ENCODE results near the gene FHIP2A.
"Not testable (repeated sequence)": the region's sequence is repeated elsewhere in the genome, so short reads cannot be mapped to it uniquely, and the experiment has no call there.

FHIP2A gene, protein sequence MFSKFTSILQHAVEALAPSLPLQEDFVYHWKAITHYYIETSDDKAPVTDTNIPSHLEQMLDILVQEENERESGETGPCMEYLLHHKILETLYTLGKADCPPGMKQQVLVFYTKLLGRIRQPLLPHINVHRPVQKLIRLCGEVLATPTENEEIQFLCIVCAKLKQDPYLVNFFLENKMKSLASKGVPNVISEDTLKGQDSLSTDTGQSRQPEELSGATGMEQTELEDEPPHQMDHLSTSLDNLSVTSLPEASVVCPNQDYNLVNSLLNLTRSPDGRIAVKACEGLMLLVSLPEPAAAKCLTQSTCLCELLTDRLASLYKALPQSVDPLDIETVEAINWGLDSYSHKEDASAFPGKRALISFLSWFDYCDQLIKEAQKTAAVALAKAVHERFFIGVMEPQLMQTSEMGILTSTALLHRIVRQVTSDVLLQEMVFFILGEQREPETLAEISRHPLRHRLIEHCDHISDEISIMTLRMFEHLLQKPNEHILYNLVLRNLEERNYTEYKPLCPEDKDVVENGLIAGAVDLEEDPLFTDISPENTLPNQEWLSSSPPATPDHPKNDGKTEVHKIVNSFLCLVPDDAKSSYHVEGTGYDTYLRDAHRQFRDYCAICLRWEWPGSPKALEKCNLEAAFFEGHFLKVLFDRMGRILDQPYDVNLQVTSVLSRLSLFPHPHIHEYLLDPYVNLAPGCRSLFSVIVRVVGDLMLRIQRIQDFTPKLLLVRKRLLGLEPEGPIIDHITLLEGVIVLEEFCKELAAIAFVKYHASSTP

DNA sequence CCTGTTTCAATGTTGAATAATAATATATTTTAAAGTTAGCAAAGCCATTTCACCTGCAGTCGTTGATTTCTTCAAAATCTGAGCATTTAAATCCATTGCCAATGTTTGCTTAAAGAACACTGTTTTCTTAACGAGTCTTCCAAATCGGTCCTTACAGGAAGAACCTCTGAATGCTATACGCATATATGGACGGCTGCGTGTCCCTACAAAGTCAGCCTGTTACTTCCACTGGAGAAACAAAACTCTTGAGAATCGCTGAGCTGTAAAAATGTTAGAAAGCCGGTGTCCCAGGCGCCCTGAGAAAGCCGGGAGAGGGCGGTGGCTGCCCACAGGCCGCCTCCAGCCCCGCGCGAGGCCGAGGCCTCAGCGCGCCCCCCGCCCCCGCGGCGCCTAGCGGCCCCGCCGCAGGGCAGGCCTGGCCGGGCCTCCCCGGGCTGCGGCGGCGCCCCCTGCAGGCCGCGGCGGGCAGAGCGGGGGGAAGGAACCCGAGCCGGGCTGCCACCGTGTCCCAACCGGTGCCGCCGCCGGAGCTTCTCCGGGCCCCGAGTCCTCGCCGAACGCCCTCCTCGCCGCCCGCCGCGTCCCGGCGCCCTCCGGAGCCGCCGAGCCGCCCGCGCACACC lies at the start of gene FHIP2A:
Gene FHIP2A (plus strand): TSS at position 488 of the 622 bp plus-strand sequence. CDS start 299 bp downstream, outside the sequence.
- Histone ChIP-seq H3K9ac (ENCODE audit: low read depth, low read length) (peak within 1 kb of the TSS; percentile 98), H3K36me3 (ENCODE audit: insufficient read depth, low read length) (no peaks in the 10 kb centered on the region), H3K9me3 (ENCODE audit: control insufficient read depth, insufficient read depth, low read length) (peaks cover 3% of the 10 kb centered on the region; the same call in 1 of the 2 replicates), H3K4me1 (ENCODE audit: insufficient read depth, low read length) (no peaks in the 10 kb centered on the region)

DNA sequence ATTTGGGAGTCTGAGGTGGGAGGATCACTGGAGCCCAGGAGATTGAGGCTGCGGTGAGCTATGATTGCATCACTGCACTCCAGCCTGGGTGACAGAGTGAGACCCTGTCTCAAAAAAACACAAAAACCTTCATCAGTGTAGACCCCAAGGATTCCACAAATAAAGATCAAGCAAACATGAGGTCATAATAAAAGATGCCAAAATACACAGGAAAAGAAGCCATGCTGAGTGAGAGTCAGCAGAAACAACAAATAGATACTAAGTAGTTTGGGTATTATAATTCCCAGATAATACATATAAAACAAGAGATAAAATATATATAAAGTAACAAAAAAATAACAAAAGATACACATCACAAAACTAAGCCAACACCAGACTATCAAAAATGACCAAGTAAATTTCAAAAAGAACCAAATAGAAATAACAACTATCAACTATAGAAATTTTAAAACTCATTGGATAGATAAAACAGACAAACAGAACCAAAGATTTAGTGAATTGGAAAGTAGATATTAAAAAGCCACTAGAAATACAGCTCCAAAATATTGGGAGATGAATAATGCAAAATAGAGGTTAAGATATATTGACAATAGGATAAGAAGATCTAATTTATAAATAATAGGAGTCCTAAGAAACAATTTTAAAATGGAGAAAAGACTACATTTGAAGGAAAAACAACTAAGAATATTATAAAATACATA lies 48.9 kb upstream of the FHIP2A start:
- Histone ChIP-seq H3K9me3 (ENCODE audit: control insufficient read depth, insufficient read depth, low read length) (no peaks in the 10 kb centered on the region), H3K9ac (ENCODE audit: low read depth, low read length) (no peak overlapping the region), H3K4me1 (ENCODE audit: insufficient read depth, low read length) (no peaks in the 10 kb centered on the region), H3K36me3 (ENCODE audit: insufficient read depth, low read length) (no peaks in the 10 kb centered on the region)

DNA sequence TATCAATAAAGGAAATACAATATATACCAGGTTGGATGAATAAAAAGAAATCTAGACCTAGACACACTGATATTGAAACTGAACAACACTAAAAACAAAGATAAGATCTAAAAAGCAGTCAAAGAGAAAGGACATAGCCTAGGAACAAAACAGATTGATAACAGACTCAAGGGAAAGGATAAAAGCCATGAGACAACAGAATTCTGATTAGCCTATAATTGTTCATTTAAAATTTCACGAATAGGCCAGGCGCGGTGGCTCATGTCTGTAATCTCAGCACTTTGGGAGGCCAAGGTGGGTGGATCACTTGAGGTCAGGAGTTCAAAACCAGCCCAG lies 48.4 kb upstream of the FHIP2A start:
- no peaks in the 10 kb centered on the region for H3K9me3 ChIP-seq (ENCODE audit: control insufficient read depth, insufficient read depth, low read length)
- no peak overlapping the region for H3K9ac ChIP-seq (ENCODE audit: low read depth, low read length)
- no peaks in the 10 kb centered on the region for H3K36me3 ChIP-seq (ENCODE audit: insufficient read depth, low read length)
- H3K4me1 ChIP-seq (ENCODE audit: insufficient read depth, low read length), result no peaks in the 10 kb centered on the region

DNA sequence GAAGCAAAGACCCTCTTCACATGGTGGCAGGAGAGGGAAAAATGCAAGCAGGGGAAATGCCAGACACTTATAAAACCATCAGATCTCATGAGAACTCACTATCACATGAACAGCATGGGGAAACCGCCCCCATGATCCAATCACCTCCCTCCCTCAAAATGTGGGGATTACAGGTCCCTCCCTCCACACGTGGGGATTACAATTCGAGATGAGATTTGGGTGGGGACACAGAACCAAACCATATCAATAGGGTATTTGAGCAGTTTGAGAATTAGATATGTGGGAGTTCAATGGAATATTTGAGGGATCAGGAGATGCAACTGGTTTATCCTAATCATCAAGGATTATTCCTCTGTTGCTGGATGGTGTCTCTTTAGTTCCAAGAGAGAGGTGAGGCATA lies 46.5 kb upstream of the FHIP2A start:
- H3K9me3 ChIP-seq (ENCODE audit: control insufficient read depth, insufficient read depth, low read length); H3K4me1 ChIP-seq (ENCODE audit: insufficient read depth, low read length); H3K36me3 ChIP-seq (ENCODE audit: insufficient read depth, low read length); H3K9ac ChIP-seq (ENCODE audit: low read depth, low read length): not testable (repeated sequence)

DNA sequence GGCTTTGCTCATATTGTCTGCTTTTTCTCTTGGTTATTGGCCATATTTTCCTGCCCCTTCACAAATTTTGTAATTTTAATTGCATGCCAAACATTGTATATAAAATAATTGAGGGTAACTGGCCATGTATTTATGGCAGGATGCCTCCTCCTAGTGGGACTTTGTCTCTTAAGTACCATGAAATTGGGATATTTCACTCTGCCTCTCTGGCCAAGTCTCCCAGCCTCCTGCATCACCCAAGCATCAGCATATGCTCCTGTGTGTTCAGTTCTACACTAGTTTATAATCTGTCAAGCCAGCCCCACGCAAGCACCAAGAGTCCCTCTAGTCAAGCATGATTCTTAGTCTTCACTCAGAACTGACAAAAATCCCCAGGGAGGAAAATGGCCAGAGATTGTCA lies 44.2 kb upstream of the FHIP2A start:
- no peak overlapping the region for H3K9ac ChIP-seq (ENCODE audit: low read depth, low read length)
- no peaks in the 10 kb centered on the region for H3K9me3 ChIP-seq (ENCODE audit: control insufficient read depth, insufficient read depth, low read length)
- no peaks in the 10 kb centered on the region for H3K36me3 ChIP-seq (ENCODE audit: insufficient read depth, low read length)
- H3K4me1 ChIP-seq (ENCODE audit: insufficient read depth, low read length), result peaks cover 12% of the 10 kb centered on the region; the same call in 1 of the 2 replicates

DNA sequence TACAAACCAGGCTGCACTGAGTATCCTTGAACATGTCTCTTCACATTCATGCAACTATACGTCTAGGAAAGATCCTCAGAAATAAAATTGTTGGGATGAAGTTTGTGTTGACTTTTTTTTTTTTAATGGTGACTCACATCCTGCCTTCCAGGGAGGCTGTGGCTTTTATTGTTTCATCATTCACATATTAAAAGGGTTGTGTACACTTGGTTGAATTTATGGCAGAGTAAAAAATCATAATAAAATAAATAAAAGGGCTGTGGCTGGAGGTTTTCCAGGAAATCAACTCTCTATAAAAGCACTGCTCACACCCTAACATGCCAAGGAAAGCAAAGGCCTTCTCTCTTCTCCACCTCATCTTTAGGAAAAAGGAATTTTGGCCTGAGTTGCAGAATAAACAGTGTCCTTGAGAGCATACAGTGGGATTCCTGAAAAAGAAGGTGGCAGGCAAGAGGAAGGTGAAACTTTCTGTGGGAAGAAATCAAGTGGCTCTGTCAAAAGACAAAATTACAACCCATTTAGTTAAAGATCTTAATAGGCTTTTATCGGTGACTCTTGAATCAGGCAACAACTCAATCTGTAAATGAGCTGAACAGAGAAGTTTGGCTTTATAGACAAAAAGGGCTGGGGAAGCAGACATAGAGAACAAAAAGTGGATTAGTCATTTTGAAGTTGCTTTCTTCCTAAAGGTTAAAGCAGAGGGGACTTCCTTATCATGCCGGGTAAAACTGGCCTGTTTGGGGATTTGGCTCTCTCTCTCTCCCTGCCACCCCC lies 41.6 kb upstream of the FHIP2A start:
- Histone ChIP-seq H3K9me3 (ENCODE audit: control insufficient read depth, insufficient read depth, low read length) (no peaks in the 10 kb centered on the region), H3K4me1 (ENCODE audit: insufficient read depth, low read length) (peaks cover 12% of the 10 kb centered on the region; the same call in 1 of the 2 replicates), H3K36me3 (ENCODE audit: insufficient read depth, low read length) (no peaks in the 10 kb centered on the region), H3K9ac (ENCODE audit: low read depth, low read length) (no peak overlapping the region)

DNA sequence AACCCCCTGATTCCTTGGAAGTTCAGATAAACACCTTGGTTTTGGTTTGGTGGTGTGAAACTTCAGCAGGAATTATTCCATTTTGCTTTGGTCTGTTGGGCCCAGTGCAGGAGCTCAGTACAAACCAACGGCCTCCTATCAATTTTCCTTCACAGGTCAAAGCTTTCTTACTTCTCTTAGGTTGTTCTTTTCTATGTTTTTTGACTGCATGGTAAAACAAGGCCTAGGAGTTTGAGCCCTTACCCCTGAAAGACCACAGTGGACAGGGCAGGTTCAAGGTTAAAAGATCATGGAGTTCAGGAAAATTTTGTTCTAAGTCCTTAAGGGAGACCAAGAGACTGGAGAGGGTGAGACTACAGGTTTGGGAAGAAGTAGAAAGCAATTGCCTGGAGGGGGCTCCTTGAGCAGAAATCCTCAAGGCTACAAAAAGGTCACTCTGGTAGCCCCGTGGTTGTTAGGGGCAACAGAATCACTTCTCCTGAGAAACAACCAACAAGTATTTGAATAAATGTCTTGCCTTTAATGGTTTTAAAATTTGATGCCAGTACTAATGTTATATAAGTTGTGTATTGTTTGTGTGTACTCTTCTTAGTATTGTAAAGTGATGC lies 40.9 kb upstream of the FHIP2A start:
- H3K9me3 ChIP-seq (ENCODE audit: control insufficient read depth, insufficient read depth, low read length), result no peaks in the 10 kb centered on the region
- H3K9ac ChIP-seq (ENCODE audit: low read depth, low read length), result no peak overlapping the region
- no peaks in the 10 kb centered on the region for H3K36me3 ChIP-seq (ENCODE audit: insufficient read depth, low read length)
- H3K4me1 ChIP-seq (ENCODE audit: insufficient read depth, low read length), result peaks cover 12% of the 10 kb centered on the region; the same call in 1 of the 2 replicates

DNA sequence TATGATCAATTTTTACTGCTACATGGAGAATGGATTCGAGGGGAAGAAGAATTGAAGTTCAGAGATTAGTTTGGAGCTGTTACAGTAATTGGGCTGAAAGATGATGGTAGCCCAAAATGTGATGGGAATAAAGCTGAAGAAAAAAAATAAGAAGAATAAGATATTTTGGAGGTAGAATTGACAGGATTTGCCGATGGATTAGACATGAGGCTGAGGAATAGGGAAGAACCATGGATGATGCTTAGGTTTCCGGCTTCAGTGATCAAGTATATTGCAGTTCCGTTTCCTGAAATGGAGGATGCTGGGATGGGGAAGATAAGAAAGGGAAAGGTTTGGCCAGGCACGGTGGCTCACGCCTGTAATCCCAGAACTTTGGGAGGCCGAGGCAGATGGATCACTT lies 38.9 kb upstream of the FHIP2A start:
- Histone ChIP-seq H3K9ac (ENCODE audit: low read depth, low read length) (no peak overlapping the region), H3K36me3 (ENCODE audit: insufficient read depth, low read length) (no peaks in the 10 kb centered on the region), H3K9me3 (ENCODE audit: control insufficient read depth, insufficient read depth, low read length) (no peaks in the 10 kb centered on the region), H3K4me1 (ENCODE audit: insufficient read depth, low read length) (peaks cover 12% of the 10 kb centered on the region; the same call in 1 of the 2 replicates)

DNA sequence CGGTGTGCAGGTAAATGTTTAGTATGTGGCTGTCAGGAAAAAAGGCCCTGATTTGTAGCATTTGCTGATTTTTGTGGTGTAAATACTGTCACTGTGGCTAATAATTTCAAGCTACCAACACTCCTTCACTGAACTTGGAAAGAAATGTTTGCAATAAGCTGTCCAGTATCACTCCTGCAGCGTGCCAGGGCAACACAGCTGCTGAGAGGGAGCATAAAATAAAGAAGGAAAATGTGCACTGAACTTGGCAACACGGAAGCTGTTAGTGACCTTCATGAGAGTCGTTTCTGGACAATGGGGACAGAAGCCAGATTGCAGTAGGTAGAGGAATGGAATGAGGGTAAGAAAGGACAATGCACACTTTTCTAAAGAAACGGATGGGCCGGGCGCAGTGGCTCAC lies 37.9 kb upstream of the FHIP2A start:
- peaks cover 12% of the 10 kb centered on the region; the same call in 1 of the 2 replicates for H3K4me1 ChIP-seq (ENCODE audit: insufficient read depth, low read length)
- H3K9me3 ChIP-seq (ENCODE audit: control insufficient read depth, insufficient read depth, low read length), result no peaks in the 10 kb centered on the region
- no peaks in the 10 kb centered on the region for H3K36me3 ChIP-seq (ENCODE audit: insufficient read depth, low read length)
- no peak overlapping the region for H3K9ac ChIP-seq (ENCODE audit: low read depth, low read length)

DNA sequence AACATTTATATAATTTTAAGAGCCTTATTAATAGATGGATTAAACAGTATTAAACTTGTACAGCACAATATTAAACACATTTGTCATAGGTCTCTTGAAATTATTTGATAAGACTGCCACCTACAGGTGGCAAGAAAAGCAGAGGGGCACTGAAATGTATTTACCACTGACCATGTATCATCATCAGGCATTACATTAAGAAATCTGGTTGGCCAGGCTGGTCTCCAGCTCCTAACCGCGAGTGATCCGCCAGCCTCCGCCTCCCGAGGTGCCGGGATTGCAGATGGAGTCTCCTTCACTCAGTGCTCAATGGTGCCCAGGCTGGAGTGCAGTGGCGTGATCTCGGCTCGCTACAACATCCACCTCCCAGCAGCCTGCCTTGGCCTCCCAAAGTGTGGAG lies 35.1 kb upstream of the FHIP2A start:
- H3K9ac ChIP-seq (ENCODE audit: low read depth, low read length); H3K36me3 ChIP-seq (ENCODE audit: insufficient read depth, low read length); H3K4me1 ChIP-seq (ENCODE audit: insufficient read depth, low read length); H3K9me3 ChIP-seq (ENCODE audit: control insufficient read depth, insufficient read depth, low read length): not testable (repeated sequence)

DNA sequence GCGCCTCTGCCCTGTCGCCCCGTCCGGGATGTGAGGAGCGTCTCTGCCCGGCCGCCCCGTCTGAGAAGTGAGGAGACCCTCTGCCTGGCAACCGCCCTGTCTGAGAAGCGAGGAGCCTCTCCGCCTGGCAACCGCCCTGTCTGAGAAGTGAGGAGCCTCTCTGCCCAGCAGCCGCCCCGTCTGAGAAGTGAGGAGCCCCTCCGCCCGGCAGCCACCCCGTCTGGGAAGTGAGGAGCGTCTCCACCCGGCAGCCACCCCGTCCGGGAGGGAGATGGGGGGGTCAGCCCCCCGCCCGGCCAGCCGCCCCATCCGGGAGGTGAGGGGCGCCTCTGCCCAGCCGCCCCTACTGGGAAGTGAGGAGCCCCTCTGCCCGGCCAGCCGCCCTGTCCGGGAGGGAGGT lies 34.4 kb upstream of the FHIP2A start:
- H3K9me3 ChIP-seq (ENCODE audit: control insufficient read depth, insufficient read depth, low read length); H3K36me3 ChIP-seq (ENCODE audit: insufficient read depth, low read length); H3K4me1 ChIP-seq (ENCODE audit: insufficient read depth, low read length); H3K9ac ChIP-seq (ENCODE audit: low read depth, low read length): not testable (repeated sequence)

DNA sequence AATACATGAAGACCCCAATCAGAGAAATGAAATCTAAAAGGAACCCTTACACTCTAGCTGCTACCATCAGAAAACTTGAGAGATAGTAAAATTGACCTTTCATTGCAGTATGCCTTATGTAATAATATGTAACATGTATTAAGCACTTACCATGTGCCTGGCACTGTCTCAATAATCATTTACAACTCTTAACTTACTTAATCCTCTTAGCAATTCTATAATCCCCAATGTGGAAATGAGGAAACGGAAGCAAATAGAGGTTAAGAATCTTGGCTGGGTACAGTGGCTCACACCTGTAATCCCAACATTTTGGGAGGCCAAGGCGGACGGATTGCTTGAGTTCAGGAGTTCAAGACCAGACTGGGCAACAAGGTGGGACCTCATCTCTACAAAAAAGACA lies 29.8 kb upstream of the FHIP2A start:
- no peaks in the 10 kb centered on the region for H3K36me3 ChIP-seq (ENCODE audit: insufficient read depth, low read length)
- no peaks in the 10 kb centered on the region for H3K9me3 ChIP-seq (ENCODE audit: control insufficient read depth, insufficient read depth, low read length)
- H3K4me1 ChIP-seq (ENCODE audit: insufficient read depth, low read length), result no peaks in the 10 kb centered on the region
- no peak overlapping the region for H3K9ac ChIP-seq (ENCODE audit: low read depth, low read length)

DNA sequence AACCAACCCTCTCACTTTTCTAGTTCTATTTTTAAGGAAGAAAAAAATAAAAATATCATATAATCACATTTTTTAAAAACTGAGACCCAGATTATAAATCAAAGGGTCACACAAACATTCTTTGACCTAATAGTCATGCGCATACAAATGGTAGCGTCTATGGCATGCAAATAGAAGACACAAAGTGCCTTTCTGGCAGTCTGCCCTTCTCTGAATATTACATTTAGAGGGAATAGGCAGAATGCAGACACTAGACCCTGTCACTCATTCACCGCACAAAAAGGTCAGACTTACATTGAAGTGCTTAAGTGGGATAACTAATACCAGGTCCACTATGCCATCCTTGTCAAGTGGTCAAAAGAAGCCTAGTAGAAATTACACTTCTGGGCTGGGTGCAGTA lies 26.5 kb upstream of the FHIP2A start:
- Histone ChIP-seq H3K4me1 (ENCODE audit: insufficient read depth, low read length) (no peaks in the 10 kb centered on the region), H3K36me3 (ENCODE audit: insufficient read depth, low read length) (no peaks in the 10 kb centered on the region), H3K9ac (ENCODE audit: low read depth, low read length) (no peak overlapping the region), H3K9me3 (ENCODE audit: control insufficient read depth, insufficient read depth, low read length) (no peaks in the 10 kb centered on the region)
